Astrocyte of the spinal cord (primary cell): ENCODE data around the gene RBM3.

Source experiments
- DNase-seq: peaks from one replicate; pipeline ENCODE4 v3.0.0; 2011; ENCODE audit warnings: low read depth, low spot score
- H3K4me3 ChIP-seq: 2 replicates; pipeline ENCODE4 v1.5.1; 2011; ENCODE audit warnings: low read depth, mild to moderate bottlenecking, low read length, moderate library complexity
- CTCF ChIP-seq: IDR thresholded peaks from 2 replicates; pipeline ENCODE4 v1.5.1; 2012; ENCODE audit warnings: low read depth, mild to moderate bottlenecking, low read length, inconsistent platforms
- in situ Hi-C: cut with HindIII; loops from 2 replicates; pipeline ENCODE4 v1.10.0; 2017; ENCODE audit warnings: low sequenced_read_pairs

Gene RBM3

GRCh38 chrX:48575642-48576041 lies 1.4 kb downstream of the RBM3 start:
- TF ChIP-seq CTCF: no peak

GRCh38 chrX:48576108-48576507 lies 1.8 kb downstream of the RBM3 start:
- peak overlapping the region; percentile 65 for H3K4me3 ChIP-seq
- no peak for TF ChIP-seq CTCF
- DNase-seq: no peak
- in situ Hi-C loops: no loop called here

More at GRCh38 chrX:48575642-48576041, 1.4 kb downstream of the RBM3 start:
- H3K4me3 ChIP-seq: peak overlapping the region; percentile 65
- in situ Hi-C loops: no loop called here
- no peak for DNase-seq

GRCh38 chrX:48578661-48579128 lies 4.4 kb downstream of the RBM3 start:
- in situ Hi-C loops: no loop called here

GRCh38 chrX:48579259-48579658 lies 5.0 kb downstream of the RBM3 start:
- in situ Hi-C loops: no loop called here
- DNase-seq: no peak
- TF ChIP-seq CTCF: no peak
- H3K4me3 ChIP-seq: no peak overlapping the region

More at GRCh38 chrX:48578661-48579128, 4.4 kb downstream of the RBM3 start:
- no peak for DNase-seq
- no peak for TF ChIP-seq CTCF
- H3K4me3 ChIP-seq: no peak overlapping the region

- no peak for DNase-seq
- H3K4me3 ChIP-seq: no peak overlapping the region
- in situ Hi-C loops: no loop called here
- no peak for TF ChIP-seq CTCF
These were observed 6.4 kb downstream of the RBM3 start for GRCh38 chrX:48580662-48581061.

GRCh38 chrX:48584698-48585097 lies 10.4 kb downstream of the RBM3 start:
- no peak for TF ChIP-seq CTCF
- no peak overlapping the region for H3K4me3 ChIP-seq
- DNase-seq: no peak
- in situ Hi-C loops: no loop called here
